Hepatocyte (in vitro differentiated cells): ENCODE data around the gene OR13J1.

Experiments
- CTCF ChIP-seq: fragments of 200-600 bp; sonication (generic); IDR thresholded peaks from 2 replicates; pipeline ENCODE4 v1.5.1; 2016; ENCODE audit warnings: antibody characterized with exemption, mild to moderate bottlenecking; ENCODE audit not compliant: poor library complexity
- EZH2 ChIP-seq: fragments of 200-600 bp; sonication (generic); IDR thresholded peaks from 2 replicates; pipeline ENCODE4 v1.6.1; 2016; ENCODE audit warnings: antibody characterized with exemption, mild to moderate bottlenecking, borderline replicate concordance

- TF ChIP-seq EZH2 (no peak), CTCF (no peak)
Measured at GRCh38 chr9:35907711-35908503, 37.7 kb upstream of the OR13J1 start.
